Posterior vena cava (tissue), 2 donors: ENCODE measurements around the gene FAM174C. TPM values are rescaled to one million over a fixed set of nuclear protein-coding genes. Genes with fewer than 3 reads are reported as not detected.

Experiments used
- DNase-seq: peaks from one replicate; pipeline ENCODE4 v3.0.0-alpha.2; 2020; ENCODE audit warnings: low spot score
- intact Hi-C, 2 donors: fragments of 100-400 bp; cut with DNase I; formaldehyde crosslinking; loops; one replicate each; pipeline versions ENCODE4 v1.14.1 to v1.14.2; 2022 to 2023
- total RNA-seq, 2 donors: library from RNA; stranded (reverse); fragmentation: NEBNext Ultra II Directional; extraction: Animal tissue kit (Norgen Biotek cat#: 25700); gene quantifications; one replicate each; pipeline ENCODE4 v1.2.1, GENCODE V29; 2021
- donor health status: DM: yes; HTN: yes; CAD: no.
- donor health status: DM: yes; HTN: yes; CAD: no.

The FAM174C gene
- total RNA-seq, 2 donors from 2014 or later: 25.2 to 27.2 TPM

GRCh38 chr19:1247748-1248138 is 27.6 kb upstream of the FAM174C start:
- no peak for DNase-seq
- intact Hi-C loops: no loop called here

GRCh38 chr19:1248139-1248785 is 27.1 kb upstream of the FAM174C start, which contains the start of gene MIDN:
MIDN (plus strand) TSS chr19:1248583; CDS start chr19:1250297, 1,714 bp downstream.
- peak; percentile 89 for DNase-seq
- intact Hi-C loops: no loop called here

GRCh38 chr19:1248786-1249297 is 26.5 kb upstream of the FAM174C start:
- DNase-seq: peak; percentile 96
- intact Hi-C loops: no loop called here

- intact Hi-C loops: no loop called here
- DNase-seq: peak; percentile 98
Observed at GRCh38 chr19:1249298-1249989, 25.9 kb upstream of the FAM174C start.

GRCh38 chr19:1249990-1250436 is 25.3 kb upstream of the FAM174C start:
- DNase-seq: no peak

GRCh38 chr19:1250437-1251260 is 24.7 kb upstream of the FAM174C start:
- intact Hi-C loops: no loop called here
- DNase-seq: peak; percentile 89

More at GRCh38 chr19:1249990-1250436, 25.3 kb upstream of the FAM174C start:
- intact Hi-C loops: no loop called here

- intact Hi-C loops: no loop called here
- peak; percentile 93 for DNase-seq
Observed at GRCh38 chr19:1251330-1252220, 23.8 kb upstream of the FAM174C start.

GRCh38 chr19:1252221-1252820 is 23.0 kb upstream of the FAM174C start:
- intact Hi-C loops: no loop called here
- peak; percentile 98 for DNase-seq

GRCh38 chr19:1252821-1253513 is 22.4 kb upstream of the FAM174C start:
- intact Hi-C loops: no loop called here
- peak; percentile 98 for DNase-seq

- DNase-seq: no peak
- intact Hi-C loops: no loop called here
Observed at GRCh38 chr19:1253514-1254080, 21.7 kb upstream of the FAM174C start.

- DNase-seq: no peak
- intact Hi-C loops: no loop called here
Observed at GRCh38 chr19:1254081-1254527, 21.2 kb upstream of the FAM174C start.

GRCh38 chr19:1254530-1255185 is 20.7 kb upstream of the FAM174C start:
- DNase-seq: no peak
- intact Hi-C loops: no loop called here

GRCh38 chr19:1255186-1256161 is 19.9 kb upstream of the FAM174C start:
- intact Hi-C loops: no loop called here
- DNase-seq: no peak

- DNase-seq: no peak
- intact Hi-C loops: no loop called here
Observed at GRCh38 chr19:1256646-1257474, 18.5 kb upstream of the FAM174C start.
